Stimulated activated CD8-positive, alpha-beta memory T cell treated with anti-CD3 and anti-CD28 coated beads, Interleukin-7, amount 100 ng/mL, for 48 hours (primary cell): ENCODE data around the gene RANGAP1.
"Not testable (repeated sequence)": the region's sequence is repeated elsewhere in the genome, so short reads cannot be mapped to it uniquely, and the experiment has no call there.

ENCODE experiments used
- DNase-seq, 2 donors: peaks; one replicate each; pipeline ENCODE4 v3.0.0-alpha.2; 2020; ENCODE audit warnings: low read depth in 1 of 2; ENCODE audit errors: extremely low read depth in 1 of 2

The RANGAP1 gene

GRCh38 chr22:41261541-41262249 is 24.3 kb downstream of the RANGAP1 start:
- DNase-seq = no peak

- DNase-seq = no peak
These were observed 25.1 kb downstream of the RANGAP1 start for GRCh38 chr22:41260871-41261270.

GRCh38 chr22:41259756-41260155 is 26.2 kb downstream of the RANGAP1 start:
- DNase-seq = not testable (repeated sequence)

GRCh38 chr22:41257696-41258095 is 28.3 kb downstream of the RANGAP1 start:
- DNase-seq = no peak

GRCh38 chr22:41256254-41257253 is 29.4 kb downstream of the RANGAP1 start:
- no peak for DNase-seq

- DNase-seq = no peak
These were observed 31.8 kb downstream of the RANGAP1 start for GRCh38 chr22:41254230-41254629.

GRCh38 chr22:41252365-41252764 is 33.6 kb downstream of the RANGAP1 start:
- DNase-seq = no peak

- no peak for DNase-seq
These were observed 35.9 kb downstream of the RANGAP1 start for GRCh38 chr22:41250127-41250526.

- no peak for DNase-seq
These were observed 36.5 kb downstream of the RANGAP1 start for GRCh38 chr22:41249442-41249841.

- DNase-seq = no peak
These were observed 37.2 kb downstream of the RANGAP1 start for GRCh38 chr22:41248758-41249157.

GRCh38 chr22:41248314-41248713 is 37.7 kb downstream of the RANGAP1 start:
- DNase-seq = no peak

- DNase-seq = no peak
These were observed 38.3 kb downstream of the RANGAP1 start for GRCh38 chr22:41247703-41248102.

GRCh38 chr22:41245917-41246499 is 40.0 kb downstream of the RANGAP1 start:
- DNase-seq = no peak

GRCh38 chr22:41243361-41243760 is 42.6 kb downstream of the RANGAP1 start:
- no peak for DNase-seq

GRCh38 chr22:41242396-41243117 is 43.4 kb downstream of the RANGAP1 start:
- no peak for DNase-seq

GRCh38 chr22:41241133-41241676 is 44.8 kb downstream of the RANGAP1 start:
- DNase-seq = no peak

GRCh38 chr22:41240377-41241132 is 45.4 kb downstream of the RANGAP1 start, which contains the start of gene CHADL:
Gene CHADL (minus strand): TSS chr22:41240931. CDS start chr22:41240881, 50 bp downstream.
- DNase-seq = no peak

- DNase-seq = no peak
These were observed 46.4 kb downstream of the RANGAP1 start for GRCh38 chr22:41239443-41240128.
